GM18858 (cell line): ENCODE results near the gene PRSS48.
"Not testable (repeated sequence)": the region's sequence is repeated elsewhere in the genome, so short reads cannot be mapped to it uniquely, and the experiment has no call there.

ENCODE experiments used
- ATAC-seq: cut with Tn5 transposase; IDR thresholded peaks from one replicate; pipeline ENCODE4 v1.9.1; 2021; ENCODE audit not compliant: unreplicated experiment

Gene PRSS48

DNA sequence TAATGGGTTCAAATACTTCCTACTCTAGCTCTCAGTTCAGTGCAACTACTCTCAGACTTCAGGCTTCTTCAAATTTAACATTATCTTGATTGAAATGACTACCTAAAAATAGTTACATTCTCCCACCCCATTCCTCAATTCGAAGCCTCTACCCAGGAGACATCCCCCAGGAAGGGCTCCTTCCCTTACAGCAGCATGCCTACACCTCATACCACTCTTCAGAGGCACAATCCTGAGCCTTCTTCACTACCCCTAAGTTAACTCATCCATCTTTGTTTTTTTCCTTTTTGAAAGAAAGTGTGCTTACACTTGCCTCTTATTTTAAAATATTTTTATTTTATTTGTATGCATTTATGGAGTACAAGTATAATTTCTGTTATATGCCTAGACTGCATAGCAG, 17.2 kb upstream of the PRSS48 start:
- ATAC-seq, result no peak

- ATAC-seq, result no peak
Measured at GRCh38 chr4:151260526-151260925, 16.4 kb upstream of the PRSS48 start.

DNA sequence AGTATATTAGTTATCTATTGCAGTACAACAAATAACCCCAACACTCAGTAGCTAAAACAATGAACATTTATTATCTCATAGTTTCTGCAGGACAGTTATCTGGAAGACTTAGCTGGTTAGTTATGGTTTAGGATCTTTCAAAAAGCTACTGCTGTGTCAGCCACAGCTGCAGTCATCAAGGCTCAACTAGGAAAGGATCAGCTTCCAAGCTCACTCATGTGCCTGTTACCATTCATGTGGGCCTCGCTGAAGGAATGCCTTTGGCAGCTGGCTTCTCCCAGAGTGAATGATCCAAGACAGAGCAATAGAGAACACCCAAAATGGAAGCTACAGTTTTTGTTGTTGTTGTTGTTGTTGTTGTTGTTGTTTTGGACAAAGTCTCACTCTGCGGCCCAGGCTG, 13.5 kb upstream of the PRSS48 start:
- ATAC-seq, result no peak

DNA sequence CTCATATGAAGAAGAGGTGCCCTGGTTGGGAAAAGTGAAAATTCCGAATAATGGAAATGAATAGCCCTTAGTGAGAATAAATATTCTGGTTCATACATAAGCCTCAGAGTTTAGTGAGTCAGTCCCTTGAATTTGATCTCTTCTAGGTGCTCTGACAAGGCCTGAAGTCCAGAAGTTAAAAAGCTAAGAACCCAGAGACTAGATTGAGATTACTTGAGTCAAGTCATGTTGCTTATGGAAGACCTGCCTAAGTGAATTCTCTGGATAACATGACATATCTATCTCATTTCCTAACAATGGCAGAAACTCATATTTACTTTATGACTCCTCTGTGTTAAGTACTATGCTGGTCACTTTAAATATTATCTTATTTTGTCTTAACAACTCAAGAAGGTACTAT, 10.5 kb upstream of the PRSS48 start:
- no peak for ATAC-seq

DNA sequence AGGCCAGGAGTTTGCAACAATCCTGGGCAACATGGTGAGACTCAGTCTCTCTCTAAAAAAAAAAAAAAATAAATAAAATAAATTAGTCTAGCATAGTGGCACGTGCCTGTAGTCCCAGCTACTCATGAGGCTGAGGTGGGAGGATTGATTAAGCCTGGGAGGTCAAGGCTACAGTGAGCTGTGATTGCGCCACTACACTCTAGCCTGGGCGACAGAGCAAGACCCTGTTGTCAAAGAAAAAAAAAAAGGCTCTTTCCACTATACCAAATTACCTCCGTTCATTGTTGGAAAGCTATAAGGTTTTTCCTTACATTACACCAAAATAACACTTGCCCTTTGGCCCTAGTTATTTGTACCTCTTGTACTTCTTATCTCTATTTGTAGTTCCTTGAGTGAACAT, 9.9 kb upstream of the PRSS48 start:
- ATAC-seq, result no peak

- ATAC-seq, result no peak
Measured at GRCh38 chr4:151267822-151268535, 9.0 kb upstream of the PRSS48 start.

GRCh38 chr4:151268905-151269304, 8.1 kb upstream of the PRSS48 start:
- ATAC-seq, result not testable (repeated sequence)

- ATAC-seq, result no peak
Measured at GRCh38 chr4:151284534-151285245, 7.7 kb downstream of the PRSS48 start.

DNA sequence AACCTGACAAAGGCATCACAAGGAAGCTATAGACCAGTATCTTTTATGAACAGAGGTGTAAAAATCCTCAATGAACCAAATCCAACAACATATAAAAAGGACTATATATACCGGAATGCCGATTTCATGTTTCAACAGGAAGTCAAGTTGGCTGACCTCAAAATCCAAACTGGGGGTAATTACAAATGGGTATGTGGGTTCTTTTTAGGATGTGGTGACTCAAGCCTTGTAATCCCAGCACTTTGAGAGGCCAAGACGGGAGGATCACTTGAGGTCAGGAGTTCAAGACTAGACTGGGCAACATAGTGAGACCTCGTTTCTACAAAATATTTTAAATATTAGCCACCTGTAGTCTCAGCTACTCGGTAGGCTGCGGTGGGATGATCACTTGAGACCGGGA, 10.4 kb downstream of the PRSS48 start:
- no peak for ATAC-seq

DNA sequence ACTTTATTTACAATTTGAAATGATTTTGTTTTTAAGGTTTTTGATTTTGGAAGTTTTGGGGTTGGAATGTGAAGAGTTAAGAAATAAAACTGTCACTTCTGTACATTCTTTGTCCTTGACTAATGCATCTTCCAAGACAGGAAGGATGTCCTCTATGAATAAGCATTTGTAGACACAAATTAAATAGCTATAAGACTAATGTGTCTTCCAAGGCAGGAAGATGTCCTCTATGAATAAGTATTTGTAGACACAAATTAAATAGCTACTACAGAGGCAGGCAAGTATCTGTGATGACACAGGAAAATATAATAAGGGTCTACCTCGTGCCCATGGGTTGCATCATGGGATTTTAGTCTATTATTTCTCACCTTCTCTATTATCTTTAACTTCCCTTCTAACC, 14.5 kb downstream of the PRSS48 start:
- ATAC-seq, result no peak

DNA sequence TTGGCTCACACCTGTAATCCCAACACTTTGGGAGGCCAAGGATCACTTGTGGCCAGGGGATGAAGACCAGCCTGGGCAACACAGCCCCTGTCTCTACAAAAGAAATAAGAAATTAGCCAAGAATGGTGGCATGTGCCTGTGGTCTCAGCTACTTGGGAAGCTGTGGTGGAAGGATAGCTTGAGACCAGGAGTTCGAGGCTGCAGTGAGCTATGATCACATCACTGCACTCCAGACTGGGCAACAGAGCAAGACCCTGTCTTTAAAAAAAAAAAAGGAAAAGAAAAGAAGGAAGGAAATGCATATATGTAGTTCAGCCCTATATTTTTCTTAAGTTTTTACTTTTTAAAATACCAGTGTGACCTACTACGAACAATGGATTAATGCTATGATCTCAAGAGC, 15.1 kb downstream of the PRSS48 start:
- no peak for ATAC-seq

GRCh38 chr4:151294833-151295496, 18.0 kb downstream of the PRSS48 start:
- no peak for ATAC-seq

DNA sequence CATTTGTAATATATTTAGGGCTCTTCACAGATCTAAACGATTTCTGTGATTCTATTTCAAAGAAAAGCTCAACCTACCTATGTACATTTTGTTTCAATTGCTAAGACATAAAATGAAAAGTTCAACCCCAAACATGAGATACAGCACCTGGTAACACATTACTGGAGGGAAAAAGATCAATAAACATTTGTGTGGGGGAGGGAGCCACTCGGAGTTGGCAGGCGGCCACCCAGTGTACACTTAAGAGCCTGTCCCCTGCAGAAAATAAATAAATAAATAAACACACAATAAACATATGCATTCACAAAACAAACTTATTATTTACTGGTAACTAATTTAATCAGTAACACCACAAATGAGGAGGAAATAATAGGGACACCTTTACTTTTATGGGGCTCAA, 19.3 kb downstream of the PRSS48 start:
- ATAC-seq, result no peak

- ATAC-seq, result no peak
Measured at GRCh38 chr4:151297170-151297569, 20.2 kb downstream of the PRSS48 start.

GRCh38 chr4:151302432-151302831, 25.5 kb downstream of the PRSS48 start:
- no peak for ATAC-seq

DNA sequence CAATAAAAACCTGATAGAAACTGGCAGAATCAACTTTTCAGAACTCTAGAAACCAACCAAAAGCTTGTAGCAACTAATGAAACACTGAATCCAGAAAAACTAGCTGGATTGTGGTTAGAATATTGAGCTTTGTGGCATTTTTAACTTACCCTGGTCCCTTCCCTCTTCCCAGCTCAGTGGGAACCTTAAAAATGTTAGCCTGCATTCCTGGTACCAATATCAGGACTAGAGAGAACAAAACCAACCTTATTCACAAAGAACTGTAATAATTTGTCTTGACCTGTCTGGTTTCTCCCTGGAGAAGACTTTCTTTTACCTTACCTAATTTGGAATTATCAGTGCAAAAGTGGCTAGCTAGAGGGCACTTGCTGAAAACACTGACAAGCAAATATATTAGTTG, 27.3 kb downstream of the PRSS48 start:
- ATAC-seq, result no peak

DNA sequence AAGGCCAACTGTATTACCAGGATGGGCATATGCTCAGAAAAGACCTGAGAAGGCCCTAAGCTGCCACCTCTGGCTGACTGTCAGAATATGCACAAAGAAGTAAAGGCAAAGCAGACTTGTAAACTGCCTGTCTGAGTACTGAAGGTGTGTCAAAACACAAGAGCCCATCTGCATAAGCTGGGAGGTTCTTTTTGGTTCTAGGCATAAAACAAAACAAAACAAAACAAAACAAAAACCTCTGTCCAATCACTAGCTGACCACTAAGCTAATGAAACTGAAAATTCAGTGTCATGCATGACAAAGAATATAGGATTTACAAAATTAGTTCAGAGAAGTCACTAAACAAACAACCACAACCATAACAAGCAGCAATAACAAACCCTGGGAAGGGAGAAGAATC, 27.8 kb downstream of the PRSS48 start:
- ATAC-seq, result peak; percentile 86

- ATAC-seq, result no peak
Measured at GRCh38 chr4:151310124-151310728, 33.3 kb downstream of the PRSS48 start.

- no peak for ATAC-seq
Measured at GRCh38 chr4:151313306-151314009, 36.5 kb downstream of the PRSS48 start.

- no peak for ATAC-seq
Measured at GRCh38 chr4:151314010-151314355, 37.0 kb downstream of the PRSS48 start.

GRCh38 chr4:151314479-151314878, 37.5 kb downstream of the PRSS48 start:
- ATAC-seq, result no peak
